Adrenal gland (tissue), 5 donors: ENCODE results near the gene ACOT7.

Experiments used
- POLR2A ChIP-seq, 2 donors: fragments of 450-650 bp; IDR thresholded peaks; one replicate each; pipeline ENCODE4 v1.6.1; 2017; ENCODE audit warnings: antibody characterized with exemption in 2 of 2, mild to moderate bottlenecking in 2 of 2, moderate library complexity in 1 of 2
- TF ChIP-seq, protein P1 (sequence below), 6 experiments: fragments of 450-650 bp in 4 of 6; fragments of 200-600 bp in 2 of 6; sonication (generic) in 1 of 6; IDR thresholded peaks; 1 replicate in 5 of 6; 2 replicates in 1 of 6; pipeline versions ENCODE4 v1.5.1 to v1.8.0; 2016 to 2021; ENCODE audit warnings: antibody characterized with exemption in 6 of 6, mild to moderate bottlenecking in 2 of 6, moderate library complexity in 1 of 6
- donor health status: DM: no; HTN: no; CAD: no.

DNA sequence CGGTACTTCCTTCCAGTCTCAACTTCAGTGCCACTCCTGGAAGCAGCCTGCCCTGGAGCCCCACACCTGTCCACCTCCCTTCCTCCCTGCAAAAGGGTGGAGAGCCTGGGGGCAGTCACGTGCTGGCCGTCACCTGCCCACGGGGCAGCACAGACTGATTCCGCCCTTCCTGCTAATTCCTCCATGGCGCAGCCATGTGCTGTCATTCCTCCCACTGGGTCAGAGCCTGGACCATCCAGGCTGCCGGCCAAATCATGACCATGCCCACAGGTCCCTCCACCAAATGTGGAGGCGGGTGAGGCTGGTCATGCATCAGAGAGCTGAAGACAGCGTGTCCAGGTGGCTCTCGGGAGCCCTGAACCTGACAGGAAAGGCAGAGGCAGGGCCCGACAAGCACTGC lies 108.2 kb downstream of the ACOT7 start:
- TF ChIP-seq, protein P1, sequence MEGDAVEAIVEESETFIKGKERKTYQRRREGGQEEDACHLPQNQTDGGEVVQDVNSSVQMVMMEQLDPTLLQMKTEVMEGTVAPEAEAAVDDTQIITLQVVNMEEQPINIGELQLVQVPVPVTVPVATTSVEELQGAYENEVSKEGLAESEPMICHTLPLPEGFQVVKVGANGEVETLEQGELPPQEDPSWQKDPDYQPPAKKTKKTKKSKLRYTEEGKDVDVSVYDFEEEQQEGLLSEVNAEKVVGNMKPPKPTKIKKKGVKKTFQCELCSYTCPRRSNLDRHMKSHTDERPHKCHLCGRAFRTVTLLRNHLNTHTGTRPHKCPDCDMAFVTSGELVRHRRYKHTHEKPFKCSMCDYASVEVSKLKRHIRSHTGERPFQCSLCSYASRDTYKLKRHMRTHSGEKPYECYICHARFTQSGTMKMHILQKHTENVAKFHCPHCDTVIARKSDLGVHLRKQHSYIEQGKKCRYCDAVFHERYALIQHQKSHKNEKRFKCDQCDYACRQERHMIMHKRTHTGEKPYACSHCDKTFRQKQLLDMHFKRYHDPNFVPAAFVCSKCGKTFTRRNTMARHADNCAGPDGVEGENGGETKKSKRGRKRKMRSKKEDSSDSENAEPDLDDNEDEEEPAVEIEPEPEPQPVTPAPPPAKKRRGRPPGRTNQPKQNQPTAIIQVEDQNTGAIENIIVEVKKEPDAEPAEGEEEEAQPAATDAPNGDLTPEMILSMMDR (IDR thresholded peaks at IDR 0.05): no peak
- no peak for TF ChIP-seq POLR2A (IDR thresholded peaks at IDR 0.05)
